GM18868 (cell line): ENCODE data around the gene DDHD1.

Source experiments
- ATAC-seq: cut with Tn5 transposase; IDR thresholded peaks from one replicate; pipeline ENCODE4 v1.9.1; 2021; ENCODE audit warnings: mild to moderate bottlenecking, moderate library complexity; ENCODE audit not compliant: unreplicated experiment

DDHD1 gene

DNA sequence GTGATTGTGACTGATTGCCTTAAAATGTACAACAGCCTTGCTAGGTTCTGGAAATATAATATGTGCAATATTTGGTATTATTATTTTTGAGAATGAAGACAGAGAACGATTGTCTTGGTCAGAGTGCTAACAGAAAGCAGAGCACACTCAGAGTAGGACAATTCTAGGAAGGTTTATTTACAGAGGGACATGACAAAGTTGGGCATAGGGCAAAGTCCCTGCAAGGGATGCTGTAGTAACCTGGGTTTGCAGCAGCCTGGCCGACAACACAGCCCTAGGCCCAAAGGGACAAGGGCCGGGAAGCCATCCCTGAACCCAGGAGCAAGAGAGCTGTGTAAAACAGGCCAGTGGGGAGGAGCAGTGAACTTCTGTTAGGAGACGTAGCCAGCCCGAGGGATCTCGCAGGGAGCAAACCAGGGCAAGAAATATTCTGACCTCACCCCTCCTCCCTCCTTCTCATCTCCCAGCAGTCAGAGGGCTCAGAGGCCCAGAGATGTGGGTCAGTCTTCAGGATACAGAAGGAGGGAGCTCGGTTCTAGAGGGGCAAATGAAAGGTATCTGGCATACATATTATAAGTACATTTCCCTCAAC is 151.2 kb downstream of the DDHD1 start:
- no peak for ATAC-seq

DNA sequence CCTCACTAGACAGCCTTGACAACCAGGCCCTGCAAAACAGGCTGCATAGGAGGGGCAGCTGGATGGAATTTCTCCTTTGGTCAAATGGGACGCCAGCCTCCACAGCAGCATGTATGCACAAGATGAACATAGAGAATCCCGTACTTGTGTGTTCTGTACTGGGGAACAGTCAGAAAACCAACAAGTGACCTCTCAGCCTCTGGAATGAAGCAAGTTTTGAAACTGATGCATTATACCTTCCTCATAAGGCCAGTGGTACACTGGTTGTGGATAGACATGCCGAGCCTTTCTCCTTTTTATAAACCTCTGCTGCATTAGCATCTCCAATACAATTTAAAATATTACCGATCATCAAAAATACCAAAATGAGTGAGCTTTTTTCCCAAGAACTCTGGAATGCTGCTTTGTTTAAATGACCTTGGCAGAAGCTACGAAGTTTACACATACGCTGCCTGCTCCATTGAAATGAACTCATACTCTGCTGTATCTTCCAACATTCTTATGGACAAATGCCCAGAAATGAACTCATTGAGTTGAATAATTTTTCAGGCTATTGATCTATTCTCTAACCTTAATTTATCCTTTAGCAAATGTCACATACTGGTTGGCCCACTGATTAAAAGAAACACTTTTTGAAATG is 154.6 kb downstream of the DDHD1 start:
- no peak for ATAC-seq

DNA sequence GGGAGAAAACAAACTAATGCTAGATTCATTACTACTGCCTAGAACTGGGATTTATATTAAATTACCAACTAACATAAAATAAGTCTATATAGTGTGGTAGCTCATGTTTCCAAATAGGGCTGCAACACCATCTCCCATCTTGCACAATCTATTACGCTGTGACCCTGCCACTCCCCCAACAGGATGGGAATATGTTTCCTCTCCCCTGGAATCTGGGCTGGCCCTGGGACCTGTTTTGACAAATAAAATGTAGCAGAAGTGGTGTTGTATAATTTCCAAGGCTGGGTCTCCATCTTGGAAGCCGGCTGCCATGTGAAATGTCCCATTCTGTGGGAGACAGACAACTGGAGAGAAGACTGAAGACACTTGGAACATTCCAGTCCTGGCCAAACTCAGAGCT is 156.6 kb downstream of the DDHD1 start:
- ATAC-seq, result no peak

DNA sequence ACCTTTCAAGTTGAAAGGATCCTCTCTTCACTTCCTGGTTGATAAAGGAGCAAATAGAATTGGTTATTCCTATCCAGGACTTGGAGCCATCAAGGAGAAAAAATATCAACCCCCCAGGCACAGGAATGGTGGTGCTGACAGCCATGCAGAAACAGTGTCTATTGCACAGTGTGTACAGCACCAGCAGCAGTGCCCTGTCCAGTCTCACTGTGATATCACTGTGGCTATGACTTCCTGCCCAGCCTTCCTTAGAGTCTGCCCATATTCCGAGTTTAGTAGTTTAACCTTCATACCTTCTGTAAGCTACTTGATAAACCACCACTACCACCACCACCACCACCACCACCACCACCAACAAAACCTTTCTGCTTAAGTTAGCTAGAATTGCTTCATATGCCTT is 157.1 kb downstream of the DDHD1 start:
- ATAC-seq, result no peak

DNA sequence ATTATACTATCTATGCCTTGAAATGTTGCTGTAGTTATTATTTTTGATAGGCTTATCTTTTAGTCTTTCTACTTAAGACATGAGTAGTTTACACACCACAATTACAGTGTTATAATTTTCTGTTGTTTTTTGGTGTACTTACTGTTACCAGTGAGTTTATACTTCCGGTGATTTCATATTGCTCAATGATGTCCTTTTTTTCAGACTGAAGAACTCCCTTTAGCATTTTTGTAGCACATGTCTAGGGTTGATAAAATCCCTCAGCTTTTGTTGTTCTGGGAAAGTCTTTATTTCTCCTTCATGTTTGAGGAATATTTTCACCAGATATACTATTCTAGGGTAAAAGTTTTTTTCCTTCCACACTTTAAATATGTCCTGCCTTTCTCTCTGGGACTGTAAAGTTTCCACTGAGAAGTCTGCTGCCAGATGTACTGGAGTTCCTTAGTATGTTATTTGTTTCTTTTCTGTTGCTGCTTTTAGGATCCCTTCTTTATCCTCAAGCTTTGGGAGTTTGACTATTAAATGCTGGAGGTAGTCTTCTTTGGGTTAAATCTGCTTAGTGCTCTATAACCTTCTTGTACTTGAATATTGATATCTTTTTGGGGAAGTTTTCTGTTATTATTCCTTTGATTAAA is 160.8 kb downstream of the DDHD1 start:
- ATAC-seq, result no peak

DNA sequence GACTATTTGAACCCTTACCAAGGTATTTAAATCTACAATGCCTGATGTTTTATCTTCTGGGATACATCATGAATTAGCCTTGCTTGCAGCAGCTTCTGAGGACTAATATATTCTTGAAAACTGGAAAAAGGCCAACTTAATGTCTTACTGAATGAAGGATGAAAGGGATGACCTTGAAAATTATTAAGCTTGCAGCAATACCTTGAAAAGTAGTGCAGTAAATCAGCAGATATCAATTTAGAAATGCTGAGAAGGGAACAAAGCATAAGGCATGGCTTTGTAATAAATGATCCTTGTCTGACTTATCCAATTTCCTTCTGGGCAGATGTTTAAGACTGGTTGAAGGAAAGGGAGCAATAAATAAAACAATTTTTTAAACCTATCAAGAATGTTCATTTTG is 165.0 kb downstream of the DDHD1 start:
- no peak for ATAC-seq

DNA sequence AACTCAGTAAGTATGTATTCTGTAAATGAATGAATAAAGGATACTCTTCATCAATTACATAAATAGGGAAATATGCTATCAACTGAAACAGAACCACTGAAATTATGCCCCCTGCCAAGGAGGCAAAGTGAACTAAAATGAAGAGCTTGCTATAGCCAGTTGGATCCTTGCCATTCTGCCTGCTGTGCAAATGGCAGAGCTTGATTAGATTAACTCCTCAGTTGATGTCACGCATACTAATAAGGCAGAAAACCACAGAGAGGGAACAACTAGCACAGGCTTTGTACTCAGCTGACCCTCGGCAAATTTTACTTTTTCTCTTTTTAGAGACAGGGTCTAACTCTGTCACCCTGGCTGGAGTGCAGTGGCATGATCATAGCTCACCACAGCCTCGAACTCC is 165.6 kb downstream of the DDHD1 start:
- no peak for ATAC-seq

DNA sequence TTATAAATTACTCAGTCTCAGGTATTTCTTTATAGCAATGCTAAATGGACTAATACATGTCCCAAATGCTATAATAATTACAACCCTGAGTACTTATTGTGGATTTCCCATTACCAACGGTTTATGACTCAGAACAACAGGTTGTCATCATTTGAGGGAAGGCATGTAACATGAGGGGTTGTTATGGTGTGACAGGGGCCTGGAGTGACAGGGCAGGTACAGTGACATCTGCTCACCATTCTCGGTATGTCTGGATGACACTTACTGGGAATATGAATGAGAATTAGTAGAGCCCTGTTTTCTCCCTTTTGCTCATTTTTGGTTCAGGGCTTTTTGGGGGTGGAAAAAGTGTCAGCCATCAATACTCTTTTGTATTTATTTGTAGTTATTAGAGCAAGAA is 166.1 kb downstream of the DDHD1 start:
- ATAC-seq, result no peak
